Erythroblast (primary cell): ENCODE data around the gene ARHGAP26.

Source experiments
- DNase-seq, 2 experiments: peaks; one replicate each; lab custom pipeline; 2025; lab: John Stamatoyannopoulos, UW
- GATA1 ChIP-seq: IDR thresholded peaks from 2 replicates; pipeline ENCODE4 v1.6.1; 2011; ENCODE audit warnings: low read depth, mild to moderate bottlenecking, control low read depth, low read length, moderate library complexity
- POLR2A ChIP-seq: IDR thresholded peaks from 2 replicates; pipeline ENCODE4 v1.6.1; 2011; ENCODE audit warnings: mild to moderate bottlenecking, low read length

Gene ARHGAP26

DNA sequence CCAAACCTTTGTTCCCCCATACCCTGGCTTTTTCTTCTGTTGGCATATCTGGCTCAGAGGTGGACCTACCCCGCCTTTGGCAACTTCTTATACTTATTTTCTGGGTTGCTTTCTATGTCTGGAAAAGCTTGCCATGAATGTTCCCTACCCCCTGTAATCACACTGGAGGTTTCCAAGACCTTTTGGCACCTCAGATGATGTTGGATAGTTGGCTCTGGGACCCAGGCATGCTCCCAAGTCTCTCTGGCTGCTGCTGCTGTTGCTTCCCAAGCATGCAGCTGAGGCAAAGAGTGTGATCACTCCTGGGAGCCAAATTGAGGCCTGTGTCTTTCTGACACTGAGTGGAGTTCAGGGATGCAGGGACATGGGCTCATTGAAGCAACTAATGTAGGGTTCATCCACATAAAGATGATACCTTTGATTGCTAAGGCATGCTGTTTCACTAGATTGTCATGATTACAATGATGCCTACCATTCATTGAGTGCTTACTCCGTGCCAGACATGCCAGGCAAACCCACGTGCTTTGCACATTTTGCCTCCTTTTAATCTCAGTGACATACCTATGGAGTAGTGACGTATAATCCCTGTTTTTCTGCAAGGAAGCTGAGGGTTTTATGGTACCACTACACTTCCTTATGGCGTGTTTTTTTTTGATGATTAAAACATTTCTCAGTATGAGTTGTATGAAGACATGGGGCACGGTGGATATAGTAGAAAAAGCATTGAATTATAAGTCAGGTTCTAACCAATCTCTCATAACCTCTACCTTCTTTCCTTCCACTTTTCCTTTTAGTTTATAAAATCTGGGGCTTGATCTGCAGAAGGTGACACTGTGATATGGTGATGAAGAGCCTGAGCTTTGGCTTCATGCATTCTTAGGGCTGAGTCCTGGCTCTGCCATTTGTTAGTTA lies 73.1 kb downstream of the ARHGAP26 start:
- TF ChIP-seq GATA1 = no peak
- no peak for TF ChIP-seq POLR2A
- DNase-seq = no peak

GRCh38 chr5:142844866-142845265 lies 74.7 kb downstream of the ARHGAP26 start:
- TF ChIP-seq GATA1 (no peak), POLR2A (no peak)
- DNase-seq = no peak

GRCh38 chr5:142845402-142845921 lies 75.3 kb downstream of the ARHGAP26 start:
- no peak for DNase-seq
- no peak for TF ChIP-seq GATA1
- TF ChIP-seq POLR2A = no peak

DNA sequence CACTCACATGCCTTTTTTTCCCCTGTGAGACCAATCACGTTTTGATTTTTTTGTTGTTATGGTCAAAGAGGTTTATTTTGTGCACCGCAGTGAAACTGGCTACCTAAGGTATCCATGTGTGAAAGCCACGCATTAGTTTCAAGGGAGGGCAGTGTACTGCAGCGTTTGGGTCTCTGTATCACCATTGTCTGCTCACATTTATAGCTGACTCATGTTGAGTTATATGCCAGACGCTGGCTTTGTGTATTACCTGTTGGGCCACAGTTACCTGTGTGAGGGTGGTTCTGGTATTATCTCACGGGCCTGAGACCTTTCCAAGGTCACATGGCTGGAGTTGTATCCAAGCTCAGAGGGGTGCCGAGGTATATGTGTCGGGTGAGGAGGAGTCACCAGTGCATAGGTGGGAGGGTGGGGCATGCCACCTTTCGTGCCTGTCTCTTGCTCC lies 75.8 kb downstream of the ARHGAP26 start:
- no peak for DNase-seq

DNA sequence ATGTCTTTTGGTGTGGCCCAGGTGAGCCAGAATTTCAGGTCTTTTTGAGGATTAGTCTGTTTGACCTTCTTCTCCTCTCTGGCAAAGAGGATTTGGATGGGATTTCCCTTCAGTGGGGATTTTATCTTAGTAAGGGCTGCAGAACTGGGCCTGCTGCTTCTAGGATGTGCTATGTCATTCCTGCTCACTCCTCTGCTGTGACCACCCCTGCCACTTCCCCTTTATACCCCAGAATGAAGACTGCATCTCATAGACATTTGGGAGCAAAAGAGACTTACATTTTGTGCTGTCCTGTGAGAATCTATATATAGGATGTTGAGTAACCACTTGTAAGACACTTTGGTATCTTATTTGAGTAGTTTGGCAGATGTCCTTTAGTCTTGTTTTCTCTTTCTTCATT lies 76.2 kb downstream of the ARHGAP26 start:
- no peak for DNase-seq

More for the DNA sequence above, 75.8 kb downstream of the ARHGAP26 start:
- TF ChIP-seq POLR2A (no peak), GATA1 (no peak)

DNA sequence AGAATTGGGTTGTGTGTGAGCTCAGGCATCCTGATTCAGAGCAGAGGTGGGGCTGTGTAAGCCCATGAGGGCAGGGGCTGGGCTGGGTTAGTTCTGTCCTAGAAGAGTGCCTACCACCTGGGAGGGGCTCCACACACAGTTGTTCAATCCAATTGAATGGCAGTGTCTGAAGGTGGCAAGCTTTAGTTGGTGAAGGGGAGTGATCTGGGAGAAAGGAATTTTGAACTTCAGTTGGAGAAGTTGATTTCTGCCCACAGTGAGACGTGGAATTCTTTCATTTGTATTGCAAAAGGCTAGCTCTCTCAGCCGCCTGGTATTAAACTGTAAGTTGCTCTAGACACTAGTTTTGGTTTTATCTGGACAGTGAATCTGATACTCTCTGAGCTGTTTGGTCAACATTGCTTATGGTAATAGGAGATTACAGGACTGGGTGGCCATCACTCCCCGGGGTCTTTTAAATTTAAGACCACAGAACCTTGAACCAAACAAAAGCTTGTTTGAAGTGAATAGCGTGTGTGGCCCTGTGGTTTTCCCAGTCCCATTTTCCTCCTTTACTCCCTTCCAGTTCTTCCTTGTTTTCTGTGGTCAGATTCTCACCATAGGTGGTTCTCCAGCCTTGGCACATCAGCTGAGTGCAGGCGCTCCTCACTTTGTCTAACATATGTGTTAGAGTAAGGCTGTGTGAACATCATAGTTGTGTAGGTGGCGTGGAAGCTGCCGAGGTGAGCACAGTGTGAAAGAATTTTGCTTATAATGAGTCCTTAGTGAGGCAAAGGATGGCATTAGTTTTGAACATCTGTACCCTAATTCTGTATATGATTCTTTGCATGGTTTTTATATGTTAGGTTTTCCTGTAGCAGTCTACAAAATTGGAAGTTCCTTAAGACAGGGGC lies 78.0 kb downstream of the ARHGAP26 start:
- TF ChIP-seq GATA1 (no peak), POLR2A (no peak)
- no peak for DNase-seq

More for the DNA sequence above, 76.2 kb downstream of the ARHGAP26 start:
- TF ChIP-seq POLR2A = no peak
- no peak for TF ChIP-seq GATA1

DNA sequence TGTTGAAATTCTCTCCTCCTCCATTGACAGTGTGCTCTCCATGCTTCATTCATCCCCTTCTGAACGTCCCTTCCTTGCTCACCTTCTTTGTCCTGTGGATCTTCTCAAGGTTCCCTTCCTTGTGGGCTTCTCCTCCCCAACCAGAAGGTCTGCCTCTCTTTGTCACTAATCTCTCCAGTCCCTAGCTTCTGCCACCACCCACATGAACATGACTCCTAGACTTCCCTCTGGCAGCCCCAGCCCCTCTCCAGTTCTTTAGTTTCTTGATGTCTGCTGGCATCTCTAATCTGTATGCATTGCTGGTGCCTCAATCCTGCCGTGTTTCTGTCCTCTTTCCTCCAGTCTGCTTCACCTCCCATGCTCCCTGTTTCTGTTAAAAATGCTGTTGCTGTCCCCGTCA lies 79.3 kb downstream of the ARHGAP26 start:
- no peak for TF ChIP-seq POLR2A
- TF ChIP-seq GATA1 = no peak
- no peak for DNase-seq

DNA sequence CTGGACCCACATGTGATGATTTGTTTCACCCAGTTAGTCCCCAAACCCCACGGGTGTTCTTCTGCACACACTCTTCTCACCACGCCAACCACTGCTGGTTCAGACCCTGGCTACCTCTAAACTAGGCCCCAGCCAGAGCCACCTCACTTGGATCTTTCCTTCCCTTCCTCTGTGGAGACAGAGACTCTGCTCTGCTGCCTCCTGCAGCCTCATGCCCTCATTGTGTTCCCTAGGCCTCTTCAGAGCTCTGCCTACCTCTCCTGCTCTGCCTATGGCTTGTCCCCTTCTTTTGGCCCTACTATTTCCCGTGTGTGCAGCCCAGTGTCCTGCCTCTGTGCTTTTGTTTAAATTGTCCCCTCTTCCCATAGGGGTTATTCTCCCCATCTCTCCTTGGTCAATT lies 79.7 kb downstream of the ARHGAP26 start:
- TF ChIP-seq GATA1 (no peak), POLR2A (no peak)
- no peak for DNase-seq

DNA sequence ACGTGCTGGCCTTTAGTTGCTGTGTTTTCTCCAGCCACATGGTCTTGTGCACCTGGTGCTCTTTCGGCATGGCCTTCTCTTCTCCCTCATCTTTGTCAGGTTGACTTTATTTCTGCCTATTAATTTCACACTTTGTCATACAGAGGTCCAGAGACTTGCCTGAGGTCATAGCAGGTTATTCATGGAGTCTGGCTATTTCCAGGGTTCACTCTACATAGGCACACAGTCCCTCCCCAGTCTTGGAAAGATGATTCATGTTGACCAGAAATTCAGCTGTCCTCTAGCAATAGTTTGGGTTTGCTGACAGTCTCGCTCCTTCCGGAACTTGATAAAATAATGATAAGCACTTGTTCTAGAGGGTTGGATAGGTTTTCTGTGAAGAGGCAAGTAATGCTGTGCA lies 81.6 kb downstream of the ARHGAP26 start:
- no peak for DNase-seq
- TF ChIP-seq POLR2A (no peak), GATA1 (no peak)

GRCh38 chr5:142852416-142853198 lies 82.4 kb downstream of the ARHGAP26 start:
- no peak for DNase-seq
- TF ChIP-seq POLR2A (no peak), GATA1 (no peak)

- no peak for TF ChIP-seq POLR2A
- no peak for TF ChIP-seq GATA1
- DNase-seq = no peak
Observed at GRCh38 chr5:142853682-142854081, 83.5 kb downstream of the ARHGAP26 start.

GRCh38 chr5:142856269-142856782 lies 86.1 kb downstream of the ARHGAP26 start:
- TF ChIP-seq POLR2A (no peak), GATA1 (no peak)
- no peak for DNase-seq
